Measurements from ENCODE around the gene ZNF423. TPM values are rescaled to one million over a fixed set of nuclear protein-coding genes. Genes with fewer than 3 reads are reported as not detected.

Gene ZNF423
- total RNA-seq, 1 experiment from 2014 or later, result not detected

GRCh38 chr16:49643429-49644144 is 212.3 kb downstream of the ZNF423 start:
- no peak for DNase-seq
- Histone ChIP-seq H3K36me3 (ENCODE audit: insufficient read depth, low read length) (no peaks in the 10 kb centered on the region), H3K27ac (ENCODE audit: low read length) (no peak overlapping the region), H3K9me3 (ENCODE audit: low read length) (peaks cover 5% of the 10 kb centered on the region; the same call in 1 of the 2 replicates), H3K4me1 (ENCODE audit: low read length) (no peaks in the 10 kb centered on the region), H3K27me3 (ENCODE audit: low read length) (no peaks in the 10 kb centered on the region), H3K4me3 (ENCODE audit: low read length) (no peak overlapping the region), H3K9me2 (replicated peaks; ENCODE audit: insufficient read depth, low read length) (no peaks in the 10 kb centered on the region), H3K4me2 (ENCODE audit: low read depth, low read length, poor library complexity, severe bottlenecking) (no peak overlapping the region), H3K79me2 (ENCODE audit: low read length) (no peaks in the 10 kb centered on the region), H2AFZ (ENCODE audit: low read length) (no peak overlapping the region), H3K9ac (ENCODE audit: low read length) (no peak overlapping the region), H4K20me1 (ENCODE audit: insufficient read depth, low read depth, low read length) (no peaks in the 10 kb centered on the region)

- no peaks in the 10 kb centered on the region for H3K79me2 ChIP-seq (ENCODE audit: low read length)
- H3K27me3 ChIP-seq (ENCODE audit: low read length), result no peaks in the 10 kb centered on the region
- no peaks in the 10 kb centered on the region for H4K20me1 ChIP-seq (ENCODE audit: insufficient read depth, low read depth, low read length)
- H3K4me1 ChIP-seq (ENCODE audit: low read length), result no peaks in the 10 kb centered on the region
- no peak overlapping the region for H3K4me2 ChIP-seq (ENCODE audit: low read depth, low read length, poor library complexity, severe bottlenecking)
- no peak for DNase-seq
- H3K36me3 ChIP-seq (ENCODE audit: insufficient read depth, low read length), result no peaks in the 10 kb centered on the region
- no peaks in the 10 kb centered on the region for H3K9me2 ChIP-seq (replicated peaks; ENCODE audit: insufficient read depth, low read length)
- H3K9ac ChIP-seq (ENCODE audit: low read length), result no peak overlapping the region
- H3K27ac ChIP-seq (ENCODE audit: low read length), result no peak overlapping the region
- H3K9me3 ChIP-seq (ENCODE audit: low read length), result no peaks in the 10 kb centered on the region
- H2AFZ ChIP-seq (ENCODE audit: low read length), result no peak overlapping the region
- H3K4me3 ChIP-seq (ENCODE audit: low read length), result no peak overlapping the region
Measured at GRCh38 chr16:49641250-49641649, 214.7 kb downstream of the ZNF423 start.

GRCh38 chr16:49640581-49640980 is 215.3 kb downstream of the ZNF423 start:
- no peaks in the 10 kb centered on the region for H3K79me2 ChIP-seq (ENCODE audit: low read length)
- H3K9me3 ChIP-seq (ENCODE audit: low read length), result no peaks in the 10 kb centered on the region
- H3K36me3 ChIP-seq (ENCODE audit: insufficient read depth, low read length), result no peaks in the 10 kb centered on the region
- no peaks in the 10 kb centered on the region for H3K27me3 ChIP-seq (ENCODE audit: low read length)
- H3K4me2 ChIP-seq (ENCODE audit: low read depth, low read length, poor library complexity, severe bottlenecking), result no peak overlapping the region
- H3K4me1 ChIP-seq (ENCODE audit: low read length), result no peaks in the 10 kb centered on the region
- H3K9me2 ChIP-seq (replicated peaks; ENCODE audit: insufficient read depth, low read length), result no peaks in the 10 kb centered on the region
- no peak overlapping the region for H3K27ac ChIP-seq (ENCODE audit: low read length)
- DNase-seq, result no peak
- no peak overlapping the region for H2AFZ ChIP-seq (ENCODE audit: low read length)
- no peaks in the 10 kb centered on the region for H4K20me1 ChIP-seq (ENCODE audit: insufficient read depth, low read depth, low read length)
- H3K9ac ChIP-seq (ENCODE audit: low read length), result no peak overlapping the region
- no peak overlapping the region for H3K4me3 ChIP-seq (ENCODE audit: low read length)

GRCh38 chr16:49639739-49640431 is 216.0 kb downstream of the ZNF423 start:
- H3K27ac ChIP-seq (ENCODE audit: low read length), result no peak overlapping the region
- no peaks in the 10 kb centered on the region for H3K4me1 ChIP-seq (ENCODE audit: low read length)
- no peak overlapping the region for H3K9ac ChIP-seq (ENCODE audit: low read length)
- H3K36me3 ChIP-seq (ENCODE audit: insufficient read depth, low read length), result no peaks in the 10 kb centered on the region
- no peaks in the 10 kb centered on the region for H3K9me3 ChIP-seq (ENCODE audit: low read length)
- H3K79me2 ChIP-seq (ENCODE audit: low read length), result no peaks in the 10 kb centered on the region
- no peak for DNase-seq
- no peaks in the 10 kb centered on the region for H3K27me3 ChIP-seq (ENCODE audit: low read length)
- no peaks in the 10 kb centered on the region for H3K9me2 ChIP-seq (replicated peaks; ENCODE audit: insufficient read depth, low read length)
- H3K4me2 ChIP-seq (ENCODE audit: low read depth, low read length, poor library complexity, severe bottlenecking), result no peak overlapping the region
- H2AFZ ChIP-seq (ENCODE audit: low read length), result no peak overlapping the region
- H4K20me1 ChIP-seq (ENCODE audit: insufficient read depth, low read depth, low read length), result no peaks in the 10 kb centered on the region
- H3K4me3 ChIP-seq (ENCODE audit: low read length), result no peak overlapping the region

- H3K36me3 ChIP-seq (ENCODE audit: insufficient read depth, low read length), result no peaks in the 10 kb centered on the region
- H4K20me1 ChIP-seq (ENCODE audit: insufficient read depth, low read depth, low read length), result no peaks in the 10 kb centered on the region
- no peak overlapping the region for H3K4me2 ChIP-seq (ENCODE audit: low read depth, low read length, poor library complexity, severe bottlenecking)
- H3K9me3 ChIP-seq (ENCODE audit: low read length), result no peaks in the 10 kb centered on the region
- H3K4me3 ChIP-seq (ENCODE audit: low read length), result no peak overlapping the region
- H3K79me2 ChIP-seq (ENCODE audit: low read length), result no peaks in the 10 kb centered on the region
- DNase-seq, result no peak
- no peak overlapping the region for H2AFZ ChIP-seq (ENCODE audit: low read length)
- no peaks in the 10 kb centered on the region for H3K4me1 ChIP-seq (ENCODE audit: low read length)
- no peak overlapping the region for H3K9ac ChIP-seq (ENCODE audit: low read length)
- no peaks in the 10 kb centered on the region for H3K9me2 ChIP-seq (replicated peaks; ENCODE audit: insufficient read depth, low read length)
- H3K27ac ChIP-seq (ENCODE audit: low read length), result no peak overlapping the region
- no peaks in the 10 kb centered on the region for H3K27me3 ChIP-seq (ENCODE audit: low read length)
Measured at GRCh38 chr16:49638673-49639610, 217.0 kb downstream of the ZNF423 start.

- no peaks in the 10 kb centered on the region for H3K9me2 ChIP-seq (replicated peaks; ENCODE audit: insufficient read depth, low read length)
- no peak overlapping the region for H3K9ac ChIP-seq (ENCODE audit: low read length)
- H3K27ac ChIP-seq (ENCODE audit: low read length), result no peak overlapping the region
- no peak overlapping the region for H2AFZ ChIP-seq (ENCODE audit: low read length)
- no peaks in the 10 kb centered on the region for H3K27me3 ChIP-seq (ENCODE audit: low read length)
- no peaks in the 10 kb centered on the region for H4K20me1 ChIP-seq (ENCODE audit: insufficient read depth, low read depth, low read length)
- H3K4me1 ChIP-seq (ENCODE audit: low read length), result no peaks in the 10 kb centered on the region
- no peaks in the 10 kb centered on the region for H3K79me2 ChIP-seq (ENCODE audit: low read length)
- H3K9me3 ChIP-seq (ENCODE audit: low read length), result no peaks in the 10 kb centered on the region
- no peak for DNase-seq
- no peak overlapping the region for H3K4me2 ChIP-seq (ENCODE audit: low read depth, low read length, poor library complexity, severe bottlenecking)
- H3K4me3 ChIP-seq (ENCODE audit: low read length), result no peak overlapping the region
- H3K36me3 ChIP-seq (ENCODE audit: insufficient read depth, low read length), result no peaks in the 10 kb centered on the region
Measured at GRCh38 chr16:49637933-49638672, 217.8 kb downstream of the ZNF423 start.

- H3K4me1 ChIP-seq (ENCODE audit: low read length), result peaks cover 3% of the 10 kb centered on the region
- H3K4me3 ChIP-seq (ENCODE audit: low read length), result no peak overlapping the region
- no peaks in the 10 kb centered on the region for H3K79me2 ChIP-seq (ENCODE audit: low read length)
- no peak overlapping the region for H2AFZ ChIP-seq (ENCODE audit: low read length)
- no peaks in the 10 kb centered on the region for H3K9me2 ChIP-seq (replicated peaks; ENCODE audit: insufficient read depth, low read length)
- H3K36me3 ChIP-seq (ENCODE audit: insufficient read depth, low read length), result no peaks in the 10 kb centered on the region
- H4K20me1 ChIP-seq (ENCODE audit: insufficient read depth, low read depth, low read length), result no peaks in the 10 kb centered on the region
- no peak overlapping the region for H3K4me2 ChIP-seq (ENCODE audit: low read depth, low read length, poor library complexity, severe bottlenecking)
- no peak overlapping the region for H3K27ac ChIP-seq (ENCODE audit: low read length)
- H3K9ac ChIP-seq (ENCODE audit: low read length), result no peak overlapping the region
- H3K27me3 ChIP-seq (ENCODE audit: low read length), result no peaks in the 10 kb centered on the region
- no peaks in the 10 kb centered on the region for H3K9me3 ChIP-seq (ENCODE audit: low read length)
- no peak for DNase-seq
Measured at GRCh38 chr16:49637511-49637910, 218.4 kb downstream of the ZNF423 start.
